Neural cell (in vitro differentiated cells): ENCODE data around the gene GALNT4. TPM values are rescaled to one million over a fixed set of nuclear protein-coding genes. Genes with fewer than 3 reads are reported as not detected.

Experiments used
- H2AFZ ChIP-seq: fragments of 200-600, 300-800 bp; sonication (generic), shearing (Covaris generic); 2 replicates; pipeline ENCODE4 v1.6.0; 2014; ENCODE audit warnings: low read depth, mild to moderate bottlenecking, antibody characterized with exemption, low read length, moderate library complexity
- H3F3A ChIP-seq: fragments of 200-600 bp; shearing (Covaris generic); 2 replicates; pipeline ENCODE4 v1.6.1; 2016; ENCODE audit warnings: mild to moderate bottlenecking, moderate library complexity, mixed read lengths, antibody characterized with exemption, low read length; ENCODE audit not compliant: insufficient read depth, poor library complexity, severe bottlenecking
- H3K27ac ChIP-seq: fragments of 200-600, 300-800 bp; sonication (generic), shearing (Covaris generic); 2 replicates; pipeline ENCODE4 v1.5.1; 2014; ENCODE audit warnings: mild to moderate bottlenecking, low read length, moderate library complexity
- H3K27me3 ChIP-seq: fragments of 300-800, 200-600 bp; sonication (generic), shearing (Covaris generic); 2 replicates; pipeline ENCODE4 v1.6.0; 2014; ENCODE audit warnings: mild to moderate bottlenecking, low read depth, low read length, moderate library complexity; ENCODE audit not compliant: insufficient read depth
- H3K36me3 ChIP-seq: fragments of 300-800, 200-600 bp; sonication (generic), shearing (Covaris generic); 2 replicates; pipeline ENCODE4 v1.5.1; 2014; ENCODE audit warnings: mild to moderate bottlenecking, antibody characterized with exemption, low read length, moderate library complexity; ENCODE audit not compliant: insufficient read depth
- H3K4me2 ChIP-seq: fragments of 300-800, 200-600 bp; sonication (generic), shearing (Covaris generic); 2 replicates; pipeline ENCODE4 v1.6.0; 2014; ENCODE audit warnings: mild to moderate bottlenecking, low read length
- H3K4me3 ChIP-seq: fragments of 300-800, 200-600 bp; sonication (generic), shearing (Covaris generic); 2 replicates; pipeline ENCODE4 v1.5.1; 2014; ENCODE audit warnings: mild to moderate bottlenecking, low read length, moderate library complexity
- H3K79me2 ChIP-seq: fragments of 200-600 bp; shearing (Covaris generic); replicated peaks from 2 replicates; pipeline ENCODE4 v1.6.0; 2014; ENCODE audit warnings: mild to moderate bottlenecking, low read length, moderate library complexity; ENCODE audit not compliant: insufficient read depth
- H3K9ac ChIP-seq: fragments of 300-800, 200-600 bp; sonication (generic), shearing (Covaris generic); 2 replicates; pipeline ENCODE4 v1.6.1; 2016; ENCODE audit warnings: mild to moderate bottlenecking, low read length, mixed read lengths
- H3K9me2 ChIP-seq: fragments of 200-600 bp; shearing (Covaris generic); 2 replicates; pipeline ENCODE4 v1.6.1; 2016; ENCODE audit warnings: mild to moderate bottlenecking, low read length, mixed read lengths; ENCODE audit not compliant: insufficient read depth
- H3K9me3 ChIP-seq: fragments of 200-600, 300-800 bp; sonication (generic), shearing (Covaris generic); 2 replicates; pipeline ENCODE4 v1.6.1; 2016; ENCODE audit warnings: mild to moderate bottlenecking, mixed run types, low read length, moderate library complexity, mixed read lengths
- H4K20me1 ChIP-seq: fragments of 200-600 bp; shearing (Covaris generic); 2 replicates; pipeline ENCODE4 v1.6.1; 2016; ENCODE audit warnings: mild to moderate bottlenecking, mixed run types; ENCODE audit not compliant: insufficient read depth
- EP300 ChIP-seq: fragments of 450-650 bp; conservative IDR thresholded peaks from 2 replicates; pipeline ENCODE4 v1.6.1; 2014; ENCODE audit warnings: antibody characterized with exemption, mild to moderate bottlenecking, moderate library complexity; ENCODE audit not compliant: poor library complexity, severe bottlenecking
- EZH2 ChIP-seq: fragments of 200-600, 300-800 bp; shearing (Covaris generic), sonication (generic); IDR thresholded peaks from 2 replicates; pipeline ENCODE4 v1.6.1; 2014; ENCODE audit warnings: antibody characterized with exemption, low read length, borderline replicate concordance, mild to moderate bottlenecking; ENCODE audit not compliant: insufficient read depth, poor library complexity, severe bottlenecking
- MXI1 ChIP-seq: fragments of 450-650 bp; conservative IDR thresholded peaks from 2 replicates; pipeline ENCODE4 v1.6.1; 2014; ENCODE audit warnings: antibody characterized with exemption, mild to moderate bottlenecking; ENCODE audit not compliant: poor library complexity, severe bottlenecking
- POLR2AphosphoS5 ChIP-seq: IDR thresholded peaks from 2 replicates; pipeline ENCODE4 v1.6.1; 2012
- RAD21 ChIP-seq: fragments of 450-650 bp; conservative IDR thresholded peaks from 2 replicates; pipeline ENCODE4 v1.6.1; 2014; ENCODE audit warnings: antibody characterized with exemption, mild to moderate bottlenecking, moderate library complexity
- SMC3 ChIP-seq: fragments of 450-650 bp; conservative IDR thresholded peaks from 2 replicates; pipeline ENCODE4 v1.6.1; 2014; ENCODE audit warnings: antibody characterized with exemption, mild to moderate bottlenecking, moderate library complexity; ENCODE audit not compliant: poor library complexity
- TAF1 ChIP-seq: IDR thresholded peaks from 2 replicates; pipeline ENCODE4 v1.6.1; 2012; ENCODE audit warnings: low read depth
- polyA plus RNA-seq: library from polyadenylated mRNA; depleted of rRNA; stranded (reverse); fragments of >200 nt; gene quantifications from 2 replicates; pipeline ENCODE4 v1.2.3, GENCODE V29; 2014
- TF ChIP-seq, protein P1 (sequence below): IDR thresholded peaks from 2 replicates; pipeline ENCODE4 v1.6.1; 2012; ENCODE audit warnings: borderline replicate concordance
- TF ChIP-seq, protein P2 (sequence below): fragments of 450-650 bp; IDR thresholded peaks from 2 replicates; pipeline ENCODE4 v1.5.1; 2014; ENCODE audit warnings: antibody characterized with exemption, mild to moderate bottlenecking, moderate library complexity; ENCODE audit not compliant: poor library complexity, severe bottlenecking

Gene GALNT4
- polyA plus RNA-seq, 1 donor from 2014 or later = 0.78 TPM

DNA sequence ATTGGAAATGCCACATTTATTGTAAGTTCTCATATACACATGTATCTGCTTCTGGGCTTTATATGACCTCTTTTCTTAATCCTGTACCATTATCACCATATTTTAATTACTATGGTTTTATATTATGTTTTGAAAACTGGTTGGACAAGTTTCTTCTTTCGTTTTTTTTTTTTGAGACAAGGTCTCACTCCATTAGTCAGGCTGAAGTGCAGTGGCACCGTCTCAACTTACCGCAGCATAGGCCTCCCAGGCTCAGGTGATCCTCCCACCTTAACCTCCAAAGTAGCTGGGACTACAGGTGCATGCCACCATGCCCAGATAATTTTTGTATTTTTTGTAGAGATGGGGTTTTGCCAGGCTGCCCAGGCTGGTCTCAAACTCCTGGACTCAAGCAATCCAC, 44.6 kb downstream of the GALNT4 start:
- Histone ChIP-seq H3F3A (no peaks in the 10 kb centered on the region), H3K27me3 (no peaks in the 10 kb centered on the region), H3K36me3 (no peaks in the 10 kb centered on the region), H3K4me2 (no peak overlapping the region), H3K9me2 (no peaks in the 10 kb centered on the region), H3K4me3 (no peak overlapping the region), H2AFZ (no peak overlapping the region), H3K9me3 (no peaks in the 10 kb centered on the region), H3K9ac (no peak overlapping the region), H3K27ac (no peak overlapping the region), H3K79me2 (no peaks in the 10 kb centered on the region), H4K20me1 (no peaks in the 10 kb centered on the region)
- TF ChIP-seq SMC3 = no peak
- TF ChIP-seq, protein P1, sequence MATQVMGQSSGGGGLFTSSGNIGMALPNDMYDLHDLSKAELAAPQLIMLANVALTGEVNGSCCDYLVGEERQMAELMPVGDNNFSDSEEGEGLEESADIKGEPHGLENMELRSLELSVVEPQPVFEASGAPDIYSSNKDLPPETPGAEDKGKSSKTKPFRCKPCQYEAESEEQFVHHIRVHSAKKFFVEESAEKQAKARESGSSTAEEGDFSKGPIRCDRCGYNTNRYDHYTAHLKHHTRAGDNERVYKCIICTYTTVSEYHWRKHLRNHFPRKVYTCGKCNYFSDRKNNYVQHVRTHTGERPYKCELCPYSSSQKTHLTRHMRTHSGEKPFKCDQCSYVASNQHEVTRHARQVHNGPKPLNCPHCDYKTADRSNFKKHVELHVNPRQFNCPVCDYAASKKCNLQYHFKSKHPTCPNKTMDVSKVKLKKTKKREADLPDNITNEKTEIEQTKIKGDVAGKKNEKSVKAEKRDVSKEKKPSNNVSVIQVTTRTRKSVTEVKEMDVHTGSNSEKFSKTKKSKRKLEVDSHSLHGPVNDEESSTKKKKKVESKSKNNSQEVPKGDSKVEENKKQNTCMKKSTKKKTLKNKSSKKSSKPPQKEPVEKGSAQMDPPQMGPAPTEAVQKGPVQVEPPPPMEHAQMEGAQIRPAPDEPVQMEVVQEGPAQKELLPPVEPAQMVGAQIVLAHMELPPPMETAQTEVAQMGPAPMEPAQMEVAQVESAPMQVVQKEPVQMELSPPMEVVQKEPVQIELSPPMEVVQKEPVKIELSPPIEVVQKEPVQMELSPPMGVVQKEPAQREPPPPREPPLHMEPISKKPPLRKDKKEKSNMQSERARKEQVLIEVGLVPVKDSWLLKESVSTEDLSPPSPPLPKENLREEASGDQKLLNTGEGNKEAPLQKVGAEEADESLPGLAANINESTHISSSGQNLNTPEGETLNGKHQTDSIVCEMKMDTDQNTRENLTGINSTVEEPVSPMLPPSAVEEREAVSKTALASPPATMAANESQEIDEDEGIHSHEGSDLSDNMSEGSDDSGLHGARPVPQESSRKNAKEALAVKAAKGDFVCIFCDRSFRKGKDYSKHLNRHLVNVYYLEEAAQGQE = no peak

DNA sequence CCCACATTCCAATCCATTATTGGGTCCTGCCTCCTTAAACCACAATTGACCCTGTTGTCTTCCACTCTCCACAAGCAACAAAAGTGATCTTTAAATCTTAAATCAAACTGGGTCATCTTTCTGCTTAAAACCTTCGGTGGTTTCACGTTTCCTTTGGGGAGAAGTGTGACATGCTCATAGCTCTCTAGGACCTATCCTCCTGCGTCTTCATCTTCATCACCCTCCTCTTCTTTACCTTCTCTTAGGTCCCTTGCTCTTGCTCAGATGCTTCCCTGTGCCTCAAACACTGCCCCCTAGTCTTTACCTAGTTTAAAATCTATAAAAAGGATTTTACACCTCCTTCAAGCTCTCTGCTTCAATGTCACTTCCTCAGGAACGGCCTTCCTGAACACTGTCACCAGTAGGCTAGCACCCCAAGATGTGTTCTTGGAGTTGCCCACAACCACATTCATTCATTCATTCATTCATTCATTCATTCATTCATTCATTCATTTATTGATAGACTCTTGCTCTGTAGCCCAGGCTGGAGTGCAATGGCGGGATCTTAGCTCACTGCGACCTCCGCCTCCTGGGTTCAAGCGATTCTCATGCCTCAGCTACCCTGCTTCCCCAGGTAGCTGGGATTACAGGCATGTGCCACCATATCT, 46.8 kb downstream of the GALNT4 start:
- Histone ChIP-seq H3K9ac (no peak overlapping the region), H3K36me3 (no peaks in the 10 kb centered on the region), H3K27ac (no peak overlapping the region), H3K27me3 (no peaks in the 10 kb centered on the region), H4K20me1 (no peaks in the 10 kb centered on the region), H2AFZ (no peak overlapping the region), H3F3A (no peaks in the 10 kb centered on the region), H3K9me2 (no peaks in the 10 kb centered on the region), H3K79me2 (no peaks in the 10 kb centered on the region), H3K4me3 (no peak overlapping the region), H3K9me3 (no peaks in the 10 kb centered on the region), H3K4me2 (no peak overlapping the region)
- TF ChIP-seq EZH2 (no peak), EP300 (no peak), POLR2AphosphoS5 (no peak), SMC3 (no peak), MXI1 (no peak), TAF1 (no peak), RAD21 (no peak)
- TF ChIP-seq, protein P2, sequence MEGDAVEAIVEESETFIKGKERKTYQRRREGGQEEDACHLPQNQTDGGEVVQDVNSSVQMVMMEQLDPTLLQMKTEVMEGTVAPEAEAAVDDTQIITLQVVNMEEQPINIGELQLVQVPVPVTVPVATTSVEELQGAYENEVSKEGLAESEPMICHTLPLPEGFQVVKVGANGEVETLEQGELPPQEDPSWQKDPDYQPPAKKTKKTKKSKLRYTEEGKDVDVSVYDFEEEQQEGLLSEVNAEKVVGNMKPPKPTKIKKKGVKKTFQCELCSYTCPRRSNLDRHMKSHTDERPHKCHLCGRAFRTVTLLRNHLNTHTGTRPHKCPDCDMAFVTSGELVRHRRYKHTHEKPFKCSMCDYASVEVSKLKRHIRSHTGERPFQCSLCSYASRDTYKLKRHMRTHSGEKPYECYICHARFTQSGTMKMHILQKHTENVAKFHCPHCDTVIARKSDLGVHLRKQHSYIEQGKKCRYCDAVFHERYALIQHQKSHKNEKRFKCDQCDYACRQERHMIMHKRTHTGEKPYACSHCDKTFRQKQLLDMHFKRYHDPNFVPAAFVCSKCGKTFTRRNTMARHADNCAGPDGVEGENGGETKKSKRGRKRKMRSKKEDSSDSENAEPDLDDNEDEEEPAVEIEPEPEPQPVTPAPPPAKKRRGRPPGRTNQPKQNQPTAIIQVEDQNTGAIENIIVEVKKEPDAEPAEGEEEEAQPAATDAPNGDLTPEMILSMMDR = no peak
- TF ChIP-seq, protein P1 = no peak
